GM12872 (cell line): ENCODE measurements around the gene MICAL2.

Source experiments
- CTCF ChIP-seq: IDR thresholded peaks from 3 replicates; pipeline ENCODE4 v1.5.1; 2011; ENCODE audit warnings: low read depth, mild to moderate bottlenecking, low read length, moderate library complexity; ENCODE audit not compliant: insufficient read depth

Gene MICAL2

GRCh38 chr11:12287009-12287373, 176.6 kb downstream of the MICAL2 start:
- TF ChIP-seq CTCF: no peak

- 0 out of 3 replicates have a peak, but pooled peaks have one; percentile 17 for TF ChIP-seq CTCF
These were observed 177.2 kb downstream of the MICAL2 start for GRCh38 chr11:12287374-12288211.

- peak; percentile 96 for TF ChIP-seq CTCF
These were observed 178.0 kb downstream of the MICAL2 start for GRCh38 chr11:12288212-12288930.

- no peak for TF ChIP-seq CTCF
These were observed 178.7 kb downstream of the MICAL2 start for GRCh38 chr11:12288931-12289666.

GRCh38 chr11:12289667-12290476, 179.5 kb downstream of the MICAL2 start:
- no peak for TF ChIP-seq CTCF

- no peak for TF ChIP-seq CTCF
These were observed 180.1 kb downstream of the MICAL2 start for GRCh38 chr11:12290477-12290922.
